K562 (cell line): ENCODE results near the gene ACADL. TPM values are rescaled to one million over a fixed set of nuclear protein-coding genes. Genes with fewer than 3 reads are reported as not detected.

ENCODE experiments used
- ATAC-seq: fragments of 200-7000 bp; cut with Tn5 transposase; 3 replicates; pipeline ENCODE4 v1.9.1; 2020; ENCODE audit warnings: moderate library complexity
- Bru-seq: library from RNA; stranded (reverse); fragments of 400-500 nt; gene quantifications from one replicate; lab custom pipeline; 2021; lab: Mats Ljungman, UMichigan
- BruChase-seq, 2 experiments: library from RNA; stranded (reverse); fragments of 400-500 nt; gene quantifications; one replicate each; lab custom pipeline; 2021; lab: Mats Ljungman, UMichigan
- BruUV-seq: library from RNA; stranded (reverse); fragments of 400-500 nt; replicated peaks from 2 replicates; lab custom pipeline; 2021; lab: Mats Ljungman, UMichigan
- CTCF ChIA-PET: fragments of 300-600 bp; formaldehyde crosslinking; extraction: SDS; loops from one replicate; lab custom pipeline; 2021; ENCODE audit warnings: low intra/inter-chr PET ratio; lab: Yijun Ruan, JAX
- POLR2A ChIA-PET: fragments of 300-600, 350-650 bp; sonication (Branson Sonifier 250); formaldehyde crosslinking; extraction: SDS; loops from one replicate; lab custom pipeline; 2021; ENCODE audit warnings: antibody characterized with exemption, inconsistent platforms; lab: Yijun Ruan, JAX
- DNase-seq, 4 experiments: peaks; one replicate each; pipeline versions ENCODE4 v3.0.0 to v3.0.0-alpha.2; 2011 to 2018; ENCODE audit warnings: low spot score in 3 of 4, mixed read lengths in 3 of 4; ENCODE audit errors: extremely low read depth in 1 of 4
- FAIRE-seq: peaks from 2 replicates; lab custom pipeline; 2011; peaks lifted over from hg19 to GRCh38; lab: Jason Lieb, UNC
- H2AFZ ChIP-seq: 2 replicates; pipeline ENCODE4 v1.6.0; 2011; ENCODE audit warnings: low read depth, low read length, control low read depth, inconsistent platforms
- H3K27ac ChIP-seq: fragments of 200-600 bp; 3 replicates; pipeline ENCODE4 v1.8.0; 2011; ENCODE audit warnings: low read depth, mild to moderate bottlenecking, control low read depth, inconsistent platforms, low read length, moderate library complexity, mixed read lengths; ENCODE audit errors: extremely low read depth
- H3K27me3 ChIP-seq, 2 experiments: fragments of 300-600 bp in 1 of 2; 2 replicates in 1 of 2; 3 replicates in 1 of 2; pipeline versions ENCODE4 v1.6.0 to v1.8.0; 2011; ENCODE audit warnings: inconsistent platforms in 2 of 2, low read length in 2 of 2, mild to moderate bottlenecking in 1 of 2, mixed read lengths in 1 of 2, moderate library complexity in 1 of 2; ENCODE audit not compliant: control insufficient read depth in 2 of 2, insufficient read depth in 2 of 2
- H3K36me3 ChIP-seq: fragments of 300-600 bp; 3 replicates; pipeline ENCODE4 v1.8.0; 2011; ENCODE audit warnings: mild to moderate bottlenecking, low read length, inconsistent platforms; ENCODE audit not compliant: control insufficient read depth, insufficient read depth
- H3K4me1 ChIP-seq, 2 experiments: fragments of 200-600 bp in 1 of 2; replicated peaks in 1 of 2; 2 replicates in 1 of 2; 3 replicates in 1 of 2; pipeline versions ENCODE4 v1.5.1 to v1.8.0; 2011; ENCODE audit warnings: inconsistent platforms in 2 of 2, low read length in 2 of 2, mild to moderate bottlenecking in 1 of 2, mixed read lengths in 1 of 2, moderate library complexity in 1 of 2; ENCODE audit not compliant: control insufficient read depth in 2 of 2, insufficient read depth in 2 of 2
- H3K4me2 ChIP-seq: 2 replicates; pipeline ENCODE4 v1.6.1; 2011; ENCODE audit warnings: low read length, control low read depth, inconsistent platforms, mixed read lengths; ENCODE audit not compliant: insufficient read depth
- H3K4me3 ChIP-seq: fragments of 200-600 bp; sonication (generic), shearing (Covaris generic); 2 replicates; pipeline ENCODE4 v1.5.1; 2016; ENCODE audit warnings: control low read depth, inconsistent platforms
- H3K79me2 ChIP-seq: fragments of 200-600 bp; 3 replicates; pipeline ENCODE4 v1.8.0; 2011; ENCODE audit warnings: low read length, inconsistent platforms; ENCODE audit not compliant: control insufficient read depth, insufficient read depth
- H3K9ac ChIP-seq, 2 experiments: 2 replicates each; pipeline versions ENCODE4 v1.6.0 to v1.6.1; 2011; ENCODE audit warnings: low read depth in 2 of 2, low read length in 2 of 2, control low read depth in 1 of 2, inconsistent platforms in 1 of 2, mild to moderate bottlenecking in 1 of 2, mixed read lengths in 1 of 2; ENCODE audit not compliant: insufficient read depth in 1 of 2
- H3K9me1 ChIP-seq: one replicate; pipeline ENCODE4 v1.6.0; 2011; ENCODE audit warnings: inconsistent platforms, mild to moderate bottlenecking, low read length, moderate library complexity; ENCODE audit not compliant: control insufficient read depth, insufficient read depth
- H3K9me3 ChIP-seq: replicated peaks from 2 replicates; pipeline ENCODE4 v1.5.1; 2011; ENCODE audit warnings: low read depth, low read length, inconsistent platforms; ENCODE audit not compliant: control insufficient read depth, insufficient read depth
- H4K20me1 ChIP-seq: replicated peaks from 2 replicates; pipeline ENCODE4 v1.6.1; 2011; ENCODE audit warnings: low read length, inconsistent platforms, mixed read lengths; ENCODE audit not compliant: control insufficient read depth, insufficient read depth
- HOXB6 ChIP-seq: fragments of 250-450 bp; sonication (Bioruptor Pico); IDR thresholded peaks from 2 replicates; pipeline ENCODE4 v1.5.1; 2022; ENCODE audit warnings: mild to moderate bottlenecking, borderline replicate concordance
- ZNF263 ChIP-seq: sonication (generic); formaldehyde crosslinking; IDR thresholded peaks from 2 replicates; pipeline ENCODE4 v1.8.0; 2022; ENCODE audit warnings: mild to moderate bottlenecking, missing genetic modification reagents, borderline replicate concordance
- WGBS: fragments of 100-300 bp; shearing (Covaris generic); methylation state at CpG from one replicate; pipeline ENCODE4 v1.1.6; 2016; ENCODE audit warnings: low coverage, mixed read lengths; ENCODE audit not compliant: insufficient coverage; ENCODE audit errors: missing lambda C conversion rate; 5-methylcytosine and 5-hydroxymethylcytosine counted together
- in situ Hi-C: fragments of 300-500 bp; cut with MboI; formaldehyde crosslinking; loops from 4 replicates; pipeline ENCODE4 v1.15.0; 2018; ENCODE audit warnings: inconsistent platforms, mixed read lengths
- intact Hi-C: fragments of 100-400 bp; cut with micrococcal nuclease; formaldehyde crosslinking; loops from 2 replicates; pipeline ENCODE4 v1.14.2; 2022
- long read RNA-seq, 3 experiments: library from polyadenylated mRNA in 2 of 3; library from RNA in 1 of 3; unstranded in 2 of 3; stranded (forward) in 1 of 3; transcript quantifications; one replicate each; pipeline ENCODE4 v2.0.0, GENCODE V29; 2019 to 2022
- polyA minus RNA-seq, 3 experiments: library from RNA; depleted of rRNA, polyadenylated mRNA; stranded (reverse); fragments of >200 nt; gene quantifications; 2 replicates each; pipeline ENCODE4 v1.2.3, GENCODE V29; 2011
- polyA plus RNA-seq, 8 experiments: library from polyadenylated mRNA; depleted of rRNA in 4 of 8; stranded (reverse) in 5 of 8; unstranded in 3 of 8; fragments of >200 nt; fragmentation: Nextera tagmentation in 2 of 8; fragmentation: Illumina TruSeq in 1 of 8; extraction: Ambion mirVana in 2 of 8; extraction: Trizol in 1 of 8; gene quantifications; 2 replicates each; pipeline versions ENCODE4 v1.2.1 to v1.2.3, GENCODE V29; 2011 to 2014; ENCODE audit warnings: inconsistent platforms in 1 of 8, missing spikeins in 1 of 8
- total RNA-seq, 7 experiments: library from RNA; depleted of rRNA in 6 of 7; stranded (reverse); fragments of >200 nt in 6 of 7; fragmentation: Illumina TruSeq in 2 of 7; extraction: Trizol in 2 of 7; gene quantifications; 2 replicates each; pipeline versions ENCODE4 v1.2.1 to v1.2.3, GENCODE V29; 2011 to 2021; ENCODE audit warnings: low replicate concordance in 1 of 7

Gene ACADL
- not detected in 2 replicates for total RNA-seq (2011; cell fraction: chromatin; rRNA removed; ENCODE audit: low replicate concordance)
- total RNA-seq (2011; cell fraction: nucleolus; rRNA removed) = not detected in 2 replicates
- not detected in 2 replicates for total RNA-seq (2011; cell fraction: nucleoplasm; rRNA removed)
- total RNA-seq (2014; rRNA removed) (not detected in 2 replicates), total RNA-seq (2014; rRNA removed; fragmentation: Illumina TruSeq; extraction: Trizol) (not detected in 2 replicates), total RNA-seq (2015; rRNA removed; fragmentation: Illumina TruSeq; extraction: Trizol) (not detected in 2 replicates), total RNA-seq (2021) (0.07 TPM in 1 of 2 replicates, not detected in the other), polyA plus RNA-seq (2011; rRNA removed) (not detected in 2 replicates), polyA plus RNA-seq (2014; fragmentation: Illumina TruSeq; extraction: Trizol) (not detected in 2 replicates), polyA plus RNA-seq (2014; fragmentation: Nextera tagmentation; extraction: Ambion mirVana) (not detected), polyA plus RNA-seq (2014; rRNA removed) (not detected in 2 replicates), polyA minus RNA-seq (2011; rRNA and poly(A)+ RNA removed) (not detected in 2 replicates), Bru-seq, nascent RNA (not detected), BruChase-seq, experiment 1, labeled RNA remaining after a 2-hour chase (not detected), BruChase-seq, experiment 2, labeled RNA remaining after a 6-hour chase (not detected)
- not detected in 2 replicates for polyA plus RNA-seq (2011; cell fraction: cytosol; rRNA removed)
- polyA plus RNA-seq (2011; cell fraction: nucleus; rRNA removed) = not detected in 2 replicates
- not detected in 2 replicates for polyA plus RNA-seq (2012)
- not detected in 2 replicates for polyA minus RNA-seq (2011; cell fraction: cytosol; rRNA and poly(A)+ RNA removed)
- polyA minus RNA-seq (2011; cell fraction: nucleus; rRNA and poly(A)+ RNA removed) = not detected in 2 replicates
- long read RNA-seq, experiment 1 = 0 reads
- long read RNA-seq, experiment 2 = 0 reads
- long read RNA-seq, experiment 3 = 0 reads

- peaks cover 0 to 9% of the 10 kb centered on the region in 2 experiments; a peak in 2 of 5 replicates for H3K4me1 ChIP-seq
- in situ Hi-C loops (loop anchor here (25.0 kb wide), 1 partner anchor 888 kb away; no protein-coding TSS in a partner anchor), intact Hi-C loops (no loop called here)
- no peak within 1 kb of the TSS for H3K4me3 ChIP-seq
- no peak within 1 kb of the TSS for H3K27ac ChIP-seq
- H3K36me3 ChIP-seq = no peaks in the 10 kb centered on the region
- peak in 2 of 4 experiments; percentile 2 to 6 for DNase-seq
- no TSS peak for BruUV-seq
- peaks cover 0 to 16% of the 10 kb centered on the region in 2 experiments; a peak in 3 of 5 replicates for H3K27me3 ChIP-seq
- 0 out of 2 replicates have a peak, but pooled peaks have one; percentile 35 for TF ChIP-seq ZNF263 (CRISPR knock-in tag)
- no peak for TF ChIP-seq HOXB6 (CRISPR knock-in tag)
- ChIA-PET POLR2A (no interaction called here), CTCF (no interaction called here)
- 3% methylated on average over 22 of the region's 69 CpGs for WGBS
- no peak within 1 kb of the TSS for H2AFZ ChIP-seq
- no peaks in the 10 kb centered on the region for H3K9me1 ChIP-seq
- ATAC-seq = no peak
- H3K9ac ChIP-seq = no peak within 1 kb of the TSS
- H4K20me1 ChIP-seq = no peaks in the 10 kb centered on the region
- FAIRE-seq = no peak
- H3K79me2 ChIP-seq = no peaks in the 10 kb centered on the region
- H3K4me2 ChIP-seq = no peak within 1 kb of the TSS
- no peaks in the 10 kb centered on the region for H3K9me3 ChIP-seq
These were observed at the start of gene ACADL for GRCh38 chr2:210224941-210225672. Gene ACADL (minus strand): TSS chr2:210225447. CDS start chr2:210225263, 184 bp downstream.
